Keratinocyte (primary cell): ENCODE data around the gene PSMB2. TPM values are rescaled to one million over a fixed set of nuclear protein-coding genes. Genes with fewer than 3 reads are reported as not detected.
A peak's percentile ranks its signal among the peaks of the same experiment; 100 is the strongest.

ENCODE experiments used
- DNase-seq: peaks from one replicate; pipeline ENCODE4 v3.0.0-alpha.2; 2011; ENCODE audit warnings: low read depth, missing footprints, low spot score
- FAIRE-seq: peaks from 2 replicates; lab custom pipeline; 2011; peaks lifted over from hg19 to GRCh38; lab: Jason Lieb, UNC
- H2AFZ ChIP-seq: 2 replicates; pipeline ENCODE4 v1.6.0; 2012; ENCODE audit warnings: low read length, control low read depth, inconsistent platforms; ENCODE audit not compliant: control insufficient read depth
- H3K27ac ChIP-seq: 2 replicates; pipeline ENCODE4 v1.5.1; 2011; ENCODE audit warnings: low read length; ENCODE audit not compliant: control insufficient read depth, insufficient read depth
- H3K27me3 ChIP-seq: 3 replicates; pipeline ENCODE4 v1.6.0; 2011; ENCODE audit warnings: low read length; ENCODE audit not compliant: control insufficient read depth, insufficient read depth; ENCODE audit errors: extremely low read depth
- H3K36me3 ChIP-seq, 2 experiments: 2 replicates in 1 of 2; 3 replicates in 1 of 2; pipeline ENCODE4 v1.5.1; 2011; ENCODE audit warnings: low read length in 2 of 2, mild to moderate bottlenecking in 1 of 2; ENCODE audit not compliant: control insufficient read depth in 2 of 2, insufficient read depth in 2 of 2; ENCODE audit errors: extremely low read depth in 1 of 2
- H3K4me1 ChIP-seq: 3 replicates; pipeline ENCODE4 v1.5.1; 2011; ENCODE audit warnings: low read length; ENCODE audit not compliant: control insufficient read depth, insufficient read depth; ENCODE audit errors: extremely low read depth
- H3K4me2 ChIP-seq: 3 replicates; pipeline ENCODE4 v1.6.0; 2011; ENCODE audit warnings: low read depth, low read length; ENCODE audit not compliant: control insufficient read depth, insufficient read depth; ENCODE audit errors: extremely low read depth
- H3K4me3 ChIP-seq, 3 experiments: fragments of 200-600 bp in 1 of 3; sonication (generic) in 1 of 3; 2 replicates in 2 of 3; 3 replicates in 1 of 3; pipeline ENCODE4 v1.5.1; 2011 to 2016; ENCODE audit warnings: low read length in 3 of 3, mild to moderate bottlenecking in 3 of 3, control low read depth in 2 of 3, inconsistent platforms in 1 of 3, low read depth in 1 of 3, mixed read lengths in 1 of 3, mixed run types in 1 of 3, moderate library complexity in 1 of 3; ENCODE audit not compliant: control insufficient read depth in 2 of 3, insufficient read depth in 2 of 3; ENCODE audit errors: extremely low read depth in 1 of 3
- H3K79me2 ChIP-seq: 2 replicates; pipeline ENCODE4 v1.6.0; 2012; ENCODE audit warnings: low read length; ENCODE audit not compliant: control insufficient read depth, insufficient read depth
- H3K9ac ChIP-seq: 3 replicates; pipeline ENCODE4 v1.6.0; 2011; ENCODE audit warnings: low read length; ENCODE audit not compliant: control insufficient read depth, insufficient read depth; ENCODE audit errors: extremely low read depth
- H3K9me1 ChIP-seq: 3 replicates; pipeline ENCODE4 v1.6.0; 2011; ENCODE audit warnings: low read length; ENCODE audit not compliant: control insufficient read depth, insufficient read depth; ENCODE audit errors: extremely low read depth
- H3K9me3 ChIP-seq: 2 replicates; pipeline ENCODE4 v1.5.1; 2012; ENCODE audit warnings: low read depth, low read length; ENCODE audit not compliant: control insufficient read depth
- H4K20me1 ChIP-seq: 3 replicates; pipeline ENCODE4 v1.6.0; 2011; ENCODE audit warnings: low read length; ENCODE audit not compliant: control insufficient read depth, insufficient read depth; ENCODE audit errors: extremely low read depth
- CTCF ChIP-seq, 3 experiments: IDR thresholded peaks in 1 of 3; conservative IDR thresholded peaks in 1 of 3; optimal IDR thresholded peaks in 1 of 3; 2 replicates in 2 of 3; 3 replicates in 1 of 3; pipeline versions ENCODE3 to v1.5.1; 2011; ENCODE audit warnings: low read length in 3 of 3, mild to moderate bottlenecking in 3 of 3, moderate library complexity in 2 of 3, control low read depth in 1 of 3, inconsistent platforms in 1 of 3; ENCODE audit not compliant: insufficient read depth in 2 of 3; ENCODE audit errors: extremely low read depth in 1 of 3
- EZH2 ChIP-seq: IDR thresholded peaks from one replicate; pipeline ENCODE4 v1.6.1; 2012; ENCODE audit warnings: inconsistent platforms, mild to moderate bottlenecking, low read length, moderate library complexity
- dilution Hi-C: fragments of 300-500 bp; cut with MboI; formaldehyde crosslinking; loops from one replicate; pipeline ENCODE4 v1.7.0; 2020; ENCODE audit warnings: low sequenced_read_pairs; ENCODE audit not compliant: extremely low pct_ligation_motif_present
- polyA plus RNA-seq, 5 experiments: library from polyadenylated mRNA; depleted of rRNA in 3 of 5; stranded (reverse) in 3 of 5; stranded (forward) in 1 of 5; unstranded in 1 of 5; fragments of >200 nt; gene quantifications; 1 replicate in 1 of 5; 2 replicates in 3 of 5; 3 replicates in 1 of 5; pipeline versions ENCODE4 v1.2.1 to v1.2.3, GENCODE V29; 2011 to 2012; ENCODE audit warnings: missing spikeins in 2 of 5, low read depth in 1 of 5, low replicate concordance in 1 of 5

PSMB2 gene
- polyA plus RNA-seq, 1 donor (not counting 4 experiments of a cell fraction or from before 2014, with no cell fraction given), result 108 TPM

GRCh38 chr1:35564884-35565741 is 76.2 kb downstream of the PSMB2 start:
- DNase-seq (no peak), FAIRE-seq (no peak)
- Histone ChIP-seq H3K9me3 (no peaks in the 10 kb centered on the region), H3K4me1 (peaks cover 35% of the 10 kb centered on the region), H3K9ac (no peak overlapping the region), H3K4me2 (no peak overlapping the region), H3K36me3 (peaks cover 10 to 19% of the 10 kb centered on the region in 2 experiments), H3K4me3 (no peak overlapping the region), H3K27ac (no peak overlapping the region), H3K79me2 (no peaks in the 10 kb centered on the region), H3K9me1 (no peaks in the 10 kb centered on the region), H2AFZ (no peak overlapping the region), H4K20me1 (peaks cover 9% of the 10 kb centered on the region), H3K27me3 (no peaks in the 10 kb centered on the region)
- dilution Hi-C loops, result no loop called here
- TF ChIP-seq CTCF (optimal IDR thresholded peaks at IDR 0.05 in 1 of 3, IDR thresholded peaks at IDR 0.05 in 1 of 3, conservative IDR thresholded peaks at IDR 0.05 in 1 of 3; ENCODE audit: extremely low read depth in 1 of 3, insufficient read depth in 2 of 3, low read length in 3 of 3) (no peak), EZH2 (no peak)

- H3K4me1 ChIP-seq, result peaks cover 31% of the 10 kb centered on the region
- DNase-seq (no peak), FAIRE-seq (peak; percentile 79)
- H3K27me3 ChIP-seq, result no peaks in the 10 kb centered on the region
- H3K4me3 ChIP-seq, result no peak overlapping the region
- no peak overlapping the region for H2AFZ ChIP-seq
- H3K9ac ChIP-seq, result peak overlapping the region; percentile 8
- peaks cover 13 to 19% of the 10 kb centered on the region in 2 experiments for H3K36me3 ChIP-seq
- no peaks in the 10 kb centered on the region for H3K79me2 ChIP-seq
- no peak overlapping the region for H3K27ac ChIP-seq
- H4K20me1 ChIP-seq, result peaks cover 16% of the 10 kb centered on the region
- TF ChIP-seq EZH2 (no peak), CTCF (optimal IDR thresholded peaks at IDR 0.05 in 1 of 3, IDR thresholded peaks at IDR 0.05 in 1 of 3, conservative IDR thresholded peaks at IDR 0.05 in 1 of 3; ENCODE audit: extremely low read depth in 1 of 3, insufficient read depth in 2 of 3, low read length in 3 of 3) (peak; percentile 86 to 94 (median 87))
- H3K9me3 ChIP-seq, result no peaks in the 10 kb centered on the region
- H3K9me1 ChIP-seq, result no peaks in the 10 kb centered on the region
- peak overlapping the region; percentile 56 for H3K4me2 ChIP-seq
- dilution Hi-C loops, result no loop called here
These were observed 77.1 kb downstream of the PSMB2 start for GRCh38 chr1:35564037-35564883.
